Fibroblast of lung (primary cell): ENCODE measurements around the gene TMEM131L. TPM values are rescaled to one million over a fixed set of nuclear protein-coding genes. Genes with fewer than 3 reads are reported as not detected.

Experiments
- DNase-seq, 2 donors: peaks; one replicate each; pipeline versions ENCODE4 v3.0.0 to v3.0.0-alpha.2; 2010; ENCODE audit warnings: low read depth in 2 of 2
- H2AFZ ChIP-seq: 2 replicates; pipeline ENCODE4 v1.5.1; 2012; ENCODE audit warnings: low read length, control low read depth, inconsistent platforms
- H3K27ac ChIP-seq: 2 replicates; pipeline ENCODE4 v1.5.1; 2011; ENCODE audit warnings: low read length, control low read depth; ENCODE audit not compliant: insufficient read depth
- H3K27me3 ChIP-seq: 2 replicates; pipeline ENCODE4 v1.5.1; 2011; ENCODE audit warnings: mild to moderate bottlenecking, low read length; ENCODE audit not compliant: control insufficient read depth, insufficient read depth
- H3K36me3 ChIP-seq: 2 replicates; pipeline ENCODE4 v1.5.1; 2011; ENCODE audit warnings: low read length; ENCODE audit not compliant: control insufficient read depth, insufficient read depth
- H3K4me1 ChIP-seq: 2 replicates; pipeline ENCODE4 v1.5.1; 2011; ENCODE audit warnings: low read length; ENCODE audit not compliant: control insufficient read depth, insufficient read depth; ENCODE audit errors: extremely low read depth
- H3K4me2 ChIP-seq: 2 replicates; pipeline ENCODE4 v1.5.1; 2011; ENCODE audit warnings: low read length, control low read depth; ENCODE audit not compliant: insufficient read depth; ENCODE audit errors: extremely low read depth
- H3K4me3 ChIP-seq, 4 experiments: fragments of 200-600 bp in 1 of 4; sonication (generic) in 1 of 4; replicated peaks in 1 of 4; 2 replicates each; pipeline ENCODE4 v1.5.1; 2011 to 2016; ENCODE audit warnings: low read length in 4 of 4, low read depth in 3 of 4, mild to moderate bottlenecking in 3 of 4, control low read depth in 2 of 4, inconsistent platforms in 1 of 4, mixed read lengths in 1 of 4; ENCODE audit not compliant: insufficient read depth in 1 of 4; ENCODE audit errors: control extremely low read depth in 1 of 4
- H3K79me2 ChIP-seq: 2 replicates; pipeline ENCODE4 v1.5.1; 2012; ENCODE audit warnings: mild to moderate bottlenecking, low read length, inconsistent platforms; ENCODE audit not compliant: control insufficient read depth, insufficient read depth
- H3K9ac ChIP-seq: 2 replicates; pipeline ENCODE4 v1.5.1; 2011; ENCODE audit warnings: mild to moderate bottlenecking, low read length, control low read depth; ENCODE audit not compliant: insufficient read depth
- H3K9me3 ChIP-seq: 2 replicates; pipeline ENCODE4 v1.5.1; 2012; ENCODE audit warnings: low read depth, low read length; ENCODE audit not compliant: control insufficient read depth, insufficient read depth
- H4K20me1 ChIP-seq: 2 replicates; pipeline ENCODE4 v1.5.1; 2011; ENCODE audit warnings: low read length; ENCODE audit not compliant: control insufficient read depth, insufficient read depth; ENCODE audit errors: extremely low read depth
- CTCF ChIP-seq, 2 donors: IDR thresholded peaks in 1 of 2; conservative IDR thresholded peaks in 1 of 2; 1 replicate in 1 of 2; 2 replicates in 1 of 2; pipeline ENCODE4 v1.5.1; 2011 to 2012; ENCODE audit warnings: low read length in 2 of 2, control low read depth in 1 of 2, inconsistent platforms in 1 of 2, low read depth in 1 of 2, mild to moderate bottlenecking in 1 of 2
- EZH2 ChIP-seq: IDR thresholded peaks from 2 replicates; pipeline ENCODE4 v1.5.1; 2012; ENCODE audit warnings: low read length, control low read depth, mild to moderate bottlenecking; ENCODE audit errors: missing control alignments
- polyA plus RNA-seq, 2 donors: library from polyadenylated mRNA; depleted of rRNA in 1 of 2; stranded (reverse) in 1 of 2; unstranded in 1 of 2; fragments of >200 nt; gene quantifications; 2 replicates each; pipeline ENCODE4 v1.2.1, GENCODE V29; 2011 to 2012; ENCODE audit warnings: missing spikeins in 1 of 2
- total RNA-seq: library from RNA; depleted of rRNA; stranded (reverse); fragments of >200 nt; gene quantifications from 2 replicates; pipeline ENCODE4 v1.2.1, GENCODE V29; 2014

Gene TMEM131L
- total and polyA plus RNA-seq, 2 donors (not counting 1 experiment from before 2014, with no cell fraction given) = 7.7 to 15.0 TPM

GRCh38 chr4:153518001-153518400, 51.8 kb downstream of the TMEM131L start:
- Histone ChIP-seq H3K9ac (no peak overlapping the region), H3K4me3 (no peak overlapping the region), H3K4me1 (peaks cover 12% of the 10 kb centered on the region), H3K79me2 (no peaks in the 10 kb centered on the region), H3K27me3 (no peaks in the 10 kb centered on the region), H4K20me1 (no peaks in the 10 kb centered on the region), H3K27ac (no peak overlapping the region), H3K36me3 (no peaks in the 10 kb centered on the region), H3K9me3 (no peaks in the 10 kb centered on the region), H2AFZ (no peak overlapping the region), H3K4me2 (no peak overlapping the region)
- no peak for DNase-seq
- no peak for TF ChIP-seq CTCF (conservative IDR thresholded peaks at IDR 0.05 in 1 of 2, IDR thresholded peaks at IDR 0.05 in 1 of 2; ENCODE audit: low read depth in 1 of 2, low read length in 2 of 2)
- TF ChIP-seq EZH2 = no peak

GRCh38 chr4:153518637-153519389, 52.7 kb downstream of the TMEM131L start:
- no peak for TF ChIP-seq EZH2
- no peak for TF ChIP-seq CTCF (conservative IDR thresholded peaks at IDR 0.05 in 1 of 2, IDR thresholded peaks at IDR 0.05 in 1 of 2; ENCODE audit: low read depth in 1 of 2, low read length in 2 of 2)
- no peak overlapping the region for H3K27ac ChIP-seq
- peak overlapping the region; percentile 62 for H3K4me2 ChIP-seq

GRCh38 chr4:153519687-153520086, 53.5 kb downstream of the TMEM131L start:
- Histone ChIP-seq H3K9me3 (no peaks in the 10 kb centered on the region), H3K79me2 (no peaks in the 10 kb centered on the region), H3K4me1 (peaks cover 4% of the 10 kb centered on the region), H4K20me1 (no peaks in the 10 kb centered on the region), H3K36me3 (no peaks in the 10 kb centered on the region), H3K4me2 (no peak overlapping the region), H3K27me3 (no peaks in the 10 kb centered on the region), H3K4me3 (no peak overlapping the region), H3K9ac (no peak overlapping the region), H3K27ac (no peak overlapping the region), H2AFZ (no peak overlapping the region)
- TF ChIP-seq EZH2 (no peak), CTCF (conservative IDR thresholded peaks at IDR 0.05 in 1 of 2, IDR thresholded peaks at IDR 0.05 in 1 of 2; ENCODE audit: low read depth in 1 of 2, low read length in 2 of 2) (no peak)
- no peak for DNase-seq

More at GRCh38 chr4:153518637-153519389, 52.7 kb downstream of the TMEM131L start:
- Histone ChIP-seq H3K4me1 (peaks cover 8% of the 10 kb centered on the region), H3K9me3 (no peaks in the 10 kb centered on the region), H3K36me3 (no peaks in the 10 kb centered on the region), H2AFZ (no peak overlapping the region), H3K4me3 (peak overlapping the region in 3 of 4 experiments; percentile 3 to 25 (median 9)), H3K79me2 (no peaks in the 10 kb centered on the region), H3K9ac (no peak overlapping the region), H3K27me3 (no peaks in the 10 kb centered on the region), H4K20me1 (no peaks in the 10 kb centered on the region)
- DNase-seq = no peak
